ENCODE measurements around the gene CSNK2A3. TPM values are rescaled to one million over a fixed set of nuclear protein-coding genes. Genes with fewer than 3 reads are reported as not detected.
A peak's percentile ranks its signal among the peaks of the same experiment; 100 is the strongest.

CSNK2A3 gene
- total RNA-seq, 4 donors from 2014 or later = 0.90 to 3.3 (median 2.9) TPM; not detected in 1

GRCh38 chr11:11347592-11347991 lies 5.5 kb downstream of the CSNK2A3 start:
- 55 to 64% methylated on average over 7 of the region's 7 CpGs for WGBS, 2 donors
- no peak overlapping the region for H3K4me3 ChIP-seq
- no peaks in the 10 kb centered on the region for H3K36me3 ChIP-seq
- DNase-seq (ENCODE audit: low spot score in 2 of 2) = no peak
- H3K27ac ChIP-seq = no peak overlapping the region
- H3K9me3 ChIP-seq = no peaks in the 10 kb centered on the region
- peaks cover 0 to 54% (median 8%) of the 10 kb centered on the region in 4 donors for H3K4me1 ChIP-seq
- TF ChIP-seq EP300 (IDR thresholded peaks at IDR 0.05) (no peak), POLR2A (IDR thresholded peaks at IDR 0.05) (no peak), CTCF (IDR thresholded peaks at IDR 0.05) (no peak)
- no peaks in the 10 kb centered on the region for H3K27me3 ChIP-seq

GRCh38 chr11:11346303-11346702 lies 6.7 kb downstream of the CSNK2A3 start:
- TF ChIP-seq EP300 (IDR thresholded peaks at IDR 0.05) (no peak), CTCF (IDR thresholded peaks at IDR 0.05) (no peak), POLR2A (IDR thresholded peaks at IDR 0.05) (no peak)
- DNase-seq (ENCODE audit: low spot score in 2 of 2) = no peak
- Histone ChIP-seq H3K36me3 (no peaks in the 10 kb centered on the region), H3K9me3 (no peaks in the 10 kb centered on the region), H3K4me3 (no peak overlapping the region), H3K4me1 (peaks cover 0 to 54% (median 8%) of the 10 kb centered on the region in 4 donors), H3K27ac (no peak overlapping the region), H3K27me3 (no peaks in the 10 kb centered on the region)
- WGBS, 2 donors = 63 to 70% methylated on average over 4 of the region's 4 CpGs

GRCh38 chr11:11345099-11345498 lies 8.0 kb downstream of the CSNK2A3 start:
- Histone ChIP-seq H3K27me3 (no peaks in the 10 kb centered on the region), H3K4me3 (no peak overlapping the region), H3K4me1 (peaks cover 0 to 42% (median 1%) of the 10 kb centered on the region in 4 donors), H3K27ac (peak overlapping the region in 1 of 4 donors; percentile 4), H3K9me3 (no peaks in the 10 kb centered on the region), H3K36me3 (peaks cover 0 to 7% (median 0%) of the 10 kb centered on the region in 3 donors)
- no peak for DNase-seq (ENCODE audit: low spot score in 2 of 2)
- WGBS, 2 donors = 71 to 93% methylated on average over 1 of the region's 1 CpG
- no peak for TF ChIP-seq EP300 (IDR thresholded peaks at IDR 0.05)
- no peak for TF ChIP-seq POLR2A (IDR thresholded peaks at IDR 0.05)

- Histone ChIP-seq H3K36me3 (peaks cover 0 to 7% (median 0%) of the 10 kb centered on the region in 3 donors), H3K4me1 (peaks cover 0 to 31% (median 0%) of the 10 kb centered on the region in 4 donors), H3K9me3 (no peaks in the 10 kb centered on the region), H3K4me3 (no peak overlapping the region), H3K27ac (no peak overlapping the region), H3K27me3 (no peaks in the 10 kb centered on the region)
- no peak for TF ChIP-seq POLR2A (IDR thresholded peaks at IDR 0.05)
- TF ChIP-seq CTCF (IDR thresholded peaks at IDR 0.05) = no peak
- no peak for TF ChIP-seq EP300 (IDR thresholded peaks at IDR 0.05)
- DNase-seq (ENCODE audit: low spot score in 2 of 2) = no peak
- WGBS, 2 donors = 88 to 94% methylated on average over 3 of the region's 3 CpGs
Observed at GRCh38 chr11:11344045-11344444, 9.0 kb downstream of the CSNK2A3 start.

GRCh38 chr11:11338304-11338703 lies 14.7 kb downstream of the CSNK2A3 start:
- TF ChIP-seq EP300 (IDR thresholded peaks at IDR 0.05) (no peak), CTCF (IDR thresholded peaks at IDR 0.05) (no peak), POLR2A (IDR thresholded peaks at IDR 0.05) (no peak)
- H3K27me3 ChIP-seq = no peaks in the 10 kb centered on the region

More at GRCh38 chr11:11338304-11338703, 14.7 kb downstream of the CSNK2A3 start:
- Histone ChIP-seq H3K4me1 (peaks cover 0 to 15% (median 0%) of the 10 kb centered on the region in 4 donors), H3K4me3 (no peak overlapping the region), H3K36me3 (peaks cover 0 to 7% (median 0%) of the 10 kb centered on the region in 3 donors), H3K27ac (no peak overlapping the region), H3K9me3 (no peaks in the 10 kb centered on the region)
- DNase-seq (ENCODE audit: low spot score in 2 of 2) = no peak
- 85 to 89% methylated on average over 1 of the region's 1 CpG for WGBS, 2 donors

All from tibial nerve (tissue), 4 donors.